Subcutaneous abdominal adipose tissue (tissue), 5 donors: ENCODE data around the gene VAMP2.

Source experiments
- H3K27ac ChIP-seq: one replicate; pipeline ENCODE4 v1.7.0; 2013; ENCODE audit warnings: low read depth, mild to moderate bottlenecking, inconsistent platforms, low read length, moderate library complexity
- H3K27me3 ChIP-seq, 5 donors: one replicate each; pipeline ENCODE4 v1.7.0; 2013; ENCODE audit warnings: low read length in 5 of 5, inconsistent platforms in 1 of 5; ENCODE audit not compliant: control insufficient read depth in 5 of 5, insufficient read depth in 4 of 5
- H3K36me3 ChIP-seq, 5 donors: one replicate each; pipeline ENCODE4 v1.7.0; 2013; ENCODE audit warnings: low read length in 5 of 5; ENCODE audit not compliant: control insufficient read depth in 5 of 5, insufficient read depth in 5 of 5
- H3K4me1 ChIP-seq, 5 donors: one replicate each; pipeline ENCODE4 v1.7.0; 2013; ENCODE audit warnings: low read length in 5 of 5, mild to moderate bottlenecking in 3 of 5, moderate library complexity in 1 of 5; ENCODE audit not compliant: control insufficient read depth in 5 of 5, insufficient read depth in 5 of 5
- H3K4me3 ChIP-seq, 5 donors: one replicate each; pipeline ENCODE4 v1.7.0; 2013; ENCODE audit warnings: low read length in 5 of 5, low read depth in 1 of 5
- H3K9ac ChIP-seq, 5 donors: one replicate each; pipeline ENCODE4 v1.7.0; 2013; ENCODE audit warnings: low read length in 5 of 5, mild to moderate bottlenecking in 4 of 5, moderate library complexity in 3 of 5
- H3K9me3 ChIP-seq, 5 donors: one replicate each; pipeline ENCODE4 v1.7.0; 2013; ENCODE audit warnings: low read length in 5 of 5; ENCODE audit not compliant: control insufficient read depth in 5 of 5
- donor health status: healthy.
- donor health status: healthy.
- donor health status: healthy.
- donor health status: healthy.
- donor health status: healthy.

The VAMP2 gene

DNA sequence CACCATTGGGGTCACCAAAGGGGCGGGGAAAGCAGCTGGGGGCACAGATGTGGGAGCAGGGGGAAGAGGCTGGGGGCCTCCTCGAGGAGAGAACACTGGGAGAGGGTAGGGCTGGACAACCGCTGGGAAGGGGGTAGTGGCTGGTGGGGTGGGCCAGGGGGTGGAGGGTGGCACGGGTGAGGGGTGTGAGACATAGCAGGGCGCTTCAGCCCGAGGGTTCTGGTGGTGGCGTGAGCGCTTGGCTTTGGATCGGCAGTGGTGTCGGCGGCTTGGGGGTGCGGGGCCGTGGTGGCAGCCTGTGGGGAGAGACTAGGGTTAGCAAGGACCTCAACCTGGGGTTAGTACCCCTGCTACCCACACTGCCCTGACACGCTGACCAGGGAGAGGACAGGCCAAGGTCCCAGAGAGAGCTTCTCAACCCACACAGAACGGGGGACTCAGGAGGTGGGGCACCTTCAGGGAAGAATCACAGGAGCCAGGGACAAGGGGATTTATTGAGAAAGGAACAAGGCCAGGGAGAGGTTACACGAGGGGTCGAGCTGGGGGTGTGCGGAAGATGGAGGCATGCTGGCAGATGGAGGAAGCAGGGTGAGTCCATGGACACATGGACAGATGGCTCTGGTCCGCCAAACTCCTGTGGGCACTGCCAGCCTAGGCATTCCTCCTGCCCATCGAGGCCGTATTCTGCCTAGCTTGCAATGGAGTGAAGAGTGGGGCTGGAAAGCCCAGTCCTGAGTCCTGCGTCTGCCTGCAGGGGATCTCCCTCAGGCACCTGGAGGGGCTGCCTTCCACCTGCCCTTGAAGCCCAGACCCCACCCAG is 19.0 kb downstream of the VAMP2 start:
- peaks cover 3 to 97% (median 94%) of the 10 kb centered on the region in 5 donors for H3K36me3 ChIP-seq
- H3K4me1 ChIP-seq = peaks cover 0 to 23% (median 16%) of the 10 kb centered on the region in 5 donors
- H3K27ac ChIP-seq = no peak overlapping the region
- H3K9me3 ChIP-seq = no peaks in the 10 kb centered on the region
- H3K4me3 ChIP-seq = no peak overlapping the region
- no peaks in the 10 kb centered on the region for H3K27me3 ChIP-seq
- no peak overlapping the region for H3K9ac ChIP-seq

- Histone ChIP-seq H3K27ac (no peak overlapping the region), H3K27me3 (no peaks in the 10 kb centered on the region), H3K9me3 (no peaks in the 10 kb centered on the region), H3K9ac (no peak overlapping the region), H3K36me3 (peaks cover 3 to 89% (median 86%) of the 10 kb centered on the region in 5 donors), H3K4me3 (no peak overlapping the region), H3K4me1 (peaks cover 6 to 25% (median 23%) of the 10 kb centered on the region in 5 donors)
Observed at GRCh38 chr17:8142887-8143580, 19.7 kb downstream of the VAMP2 start.

DNA sequence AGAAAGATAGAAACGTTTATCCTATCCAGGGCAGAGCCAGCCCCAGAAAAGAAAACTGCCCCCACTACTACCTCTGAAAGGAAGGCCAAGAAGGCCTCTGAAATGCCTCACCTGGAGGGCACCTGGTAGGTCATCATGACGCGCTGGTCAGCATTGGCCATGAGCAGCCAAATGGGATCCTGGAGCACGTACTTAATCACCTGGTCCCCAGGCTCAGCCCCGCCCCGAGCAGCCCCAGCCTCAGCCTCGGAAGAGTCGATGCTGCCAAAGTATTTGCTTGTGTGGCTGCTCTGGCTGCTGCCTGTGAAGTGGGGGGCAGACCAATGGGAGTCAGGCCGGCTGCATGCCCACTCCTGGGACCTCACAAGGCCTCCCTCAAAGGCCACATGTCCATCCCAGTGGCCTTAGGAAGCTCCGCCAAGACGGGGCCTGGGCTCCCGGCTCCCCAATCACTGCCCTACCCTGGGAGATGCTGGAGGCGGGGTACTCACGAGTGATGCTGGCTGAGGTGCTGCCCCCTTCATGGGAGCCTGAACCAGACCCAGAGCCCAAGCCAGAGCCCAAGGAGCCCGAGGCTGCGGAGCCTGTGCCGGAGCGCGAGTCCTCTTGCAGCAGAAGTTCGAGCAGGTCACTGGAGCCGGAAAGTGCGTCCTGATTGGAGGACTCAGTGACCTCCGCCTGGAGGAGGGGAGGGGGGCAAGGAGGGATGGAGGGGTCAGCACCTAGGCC is 20.4 kb downstream of the VAMP2 start:
- H3K36me3 ChIP-seq = peaks cover 3 to 82% (median 79%) of the 10 kb centered on the region in 5 donors
- no peaks in the 10 kb centered on the region for H3K27me3 ChIP-seq
- peaks cover 6 to 27% (median 24%) of the 10 kb centered on the region in 5 donors for H3K4me1 ChIP-seq
- H3K9me3 ChIP-seq = no peaks in the 10 kb centered on the region
- H3K9ac ChIP-seq = no peak overlapping the region
- H3K27ac ChIP-seq = no peak overlapping the region
- H3K4me3 ChIP-seq = no peak overlapping the region

DNA sequence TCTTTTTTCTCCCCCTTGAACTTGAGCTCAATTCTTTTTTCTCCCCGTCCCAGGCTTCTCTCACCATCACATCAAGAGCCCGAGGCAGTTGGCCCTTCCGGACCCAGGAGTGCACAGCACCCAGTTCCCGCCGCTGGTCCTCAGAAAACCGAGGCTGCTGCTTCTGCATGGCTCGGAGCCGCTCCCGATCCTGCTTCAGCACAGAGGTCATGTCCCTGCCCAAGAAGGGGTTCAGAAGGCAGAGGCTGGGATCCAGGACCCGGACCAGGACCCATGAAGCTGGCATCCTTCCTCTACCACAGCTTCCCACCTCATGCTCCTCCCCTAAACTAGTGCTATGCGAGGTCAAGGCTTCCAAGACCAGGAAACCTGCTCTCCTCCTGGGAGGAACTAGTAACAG is 21.0 kb downstream of the VAMP2 start:
- no peak overlapping the region for H3K27ac ChIP-seq
- H3K4me1 ChIP-seq = peaks cover 6 to 27% (median 24%) of the 10 kb centered on the region in 5 donors
- peaks cover 3 to 76% (median 73%) of the 10 kb centered on the region in 5 donors for H3K36me3 ChIP-seq
- no peaks in the 10 kb centered on the region for H3K9me3 ChIP-seq
- no peaks in the 10 kb centered on the region for H3K27me3 ChIP-seq
- no peak overlapping the region for H3K9ac ChIP-seq
- H3K4me3 ChIP-seq = no peak overlapping the region

- Histone ChIP-seq H3K9me3 (no peaks in the 10 kb centered on the region), H3K4me3 (no peak overlapping the region), H3K4me1 (peaks cover 6 to 27% (median 24%) of the 10 kb centered on the region in 5 donors), H3K27me3 (no peaks in the 10 kb centered on the region), H3K27ac (no peak overlapping the region), H3K36me3 (peaks cover 3 to 69% (median 66%) of the 10 kb centered on the region in 5 donors), H3K9ac (no peak overlapping the region)
Observed at GRCh38 chr17:8141045-8141444, 21.7 kb downstream of the VAMP2 start.

DNA sequence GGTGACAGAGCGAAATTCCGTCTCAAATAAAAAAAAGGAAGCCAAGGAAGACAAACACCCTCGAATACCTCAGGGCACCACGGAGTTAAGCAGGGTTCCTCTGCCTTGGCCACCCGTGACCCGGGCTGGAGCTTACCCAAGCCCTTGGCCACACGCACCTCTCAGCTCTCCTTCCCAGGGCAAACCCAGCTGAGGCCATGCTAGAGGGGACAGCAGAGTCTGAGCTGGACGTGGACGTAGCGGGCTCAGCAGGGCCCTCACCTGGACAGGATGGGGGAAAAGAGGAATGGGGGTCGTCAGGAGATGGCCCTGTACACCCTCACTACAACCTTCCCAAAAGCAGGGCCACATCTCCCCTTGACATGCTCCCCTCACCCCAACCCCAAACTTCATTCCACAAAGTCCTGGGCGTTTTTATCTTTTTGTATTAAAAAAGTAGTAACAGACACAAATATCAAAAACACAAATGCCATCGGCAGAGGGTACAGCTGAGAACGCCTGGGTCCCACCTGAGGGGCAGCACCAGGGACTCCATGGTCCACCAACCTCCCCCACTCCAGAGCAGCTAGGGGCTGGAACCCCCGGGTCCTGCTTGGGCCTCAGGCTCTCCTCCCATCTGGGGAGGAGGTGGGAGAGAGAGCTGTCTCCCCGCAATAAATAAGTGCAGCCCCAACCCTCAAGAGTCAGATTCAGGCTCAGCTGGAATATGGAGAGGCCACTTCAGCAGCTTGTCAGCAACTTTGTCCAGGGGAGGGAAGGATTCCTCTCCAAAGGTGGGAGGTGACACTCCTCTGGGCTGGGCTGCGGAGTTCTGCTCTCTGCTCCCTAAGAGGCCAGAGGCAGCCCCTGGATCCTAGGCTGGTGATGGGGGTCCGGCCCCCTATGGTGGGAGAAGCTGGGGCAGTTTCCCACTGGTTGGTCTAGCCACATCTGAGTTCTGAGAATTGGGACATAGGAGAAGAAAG is 22.4 kb downstream of the VAMP2 start:
- Histone ChIP-seq H3K9me3 (no peaks in the 10 kb centered on the region), H3K36me3 (peaks cover 3 to 62% (median 59%) of the 10 kb centered on the region in 5 donors), H3K4me1 (peaks cover 6 to 27% (median 24%) of the 10 kb centered on the region in 5 donors), H3K27ac (no peak overlapping the region), H3K4me3 (no peak overlapping the region), H3K9ac (no peak overlapping the region), H3K27me3 (no peaks in the 10 kb centered on the region)

- no peaks in the 10 kb centered on the region for H3K27me3 ChIP-seq
- H3K36me3 ChIP-seq = peaks cover 3 to 47% (median 44%) of the 10 kb centered on the region in 5 donors
- H3K9ac ChIP-seq = peak overlapping the region in 1 of 5 donors; percentile 40
- peak overlapping the region; percentile 28 to 52 (median 36) for H3K4me3 ChIP-seq
- H3K4me1 ChIP-seq = peaks cover 6 to 27% (median 24%) of the 10 kb centered on the region in 5 donors
- no peaks in the 10 kb centered on the region for H3K9me3 ChIP-seq
- H3K27ac ChIP-seq = peak overlapping the region; percentile 80
Observed at GRCh38 chr17:8138672-8139371, 23.9 kb downstream of the VAMP2 start.

GRCh38 chr17:8138374-8138671 is 24.4 kb downstream of the VAMP2 start:
- Histone ChIP-seq H3K4me3 (peak overlapping the region in 4 of 5 donors; percentile 0 to 40 (median 32)), H3K4me1 (peaks cover 6 to 27% (median 24%) of the 10 kb centered on the region in 5 donors), H3K9ac (no peak overlapping the region), H3K9me3 (no peaks in the 10 kb centered on the region), H3K36me3 (peaks cover 3 to 42% (median 39%) of the 10 kb centered on the region in 5 donors), H3K27ac (peak overlapping the region; percentile 80), H3K27me3 (no peaks in the 10 kb centered on the region)
